Omental fat pad (tissue), 4 donors: ENCODE measurements around the gene F7. TPM values are rescaled to one million over a fixed set of nuclear protein-coding genes. Genes with fewer than 3 reads are reported as not detected.
"Not testable (repeated sequence)": the region's sequence is repeated elsewhere in the genome, so short reads cannot be mapped to it uniquely, and the experiment has no call there.

Experiments
- ATAC-seq: fragments of 150-250 bp; one replicate; pipeline ENCODE4 v1.9.1; 2016; ENCODE audit warnings: mild to moderate bottlenecking, moderate library complexity; ENCODE audit not compliant: low FRiP score
- DNase-seq: peaks from one replicate; pipeline ENCODE4 v3.0.0-alpha.2; 2019; ENCODE audit warnings: low spot score
- CTCF ChIP-seq, 3 donors: fragments of 450-650 bp; IDR thresholded peaks; one replicate each; pipeline ENCODE4 v1.5.1; 2016 to 2017; ENCODE audit warnings: antibody characterized with exemption in 3 of 3, mild to moderate bottlenecking in 3 of 3, moderate library complexity in 2 of 3
- total RNA-seq, 4 donors: library from RNA; depleted of rRNA; stranded (reverse); fragments of >200 nt; gene quantifications; one replicate each; pipeline ENCODE4 v1.1.0, GENCODE V29; 2016

The F7 gene
- total RNA-seq, 4 donors from 2014 or later, result 0.24 to 0.74 TPM; not detected in 2

GRCh38 chr13:113077953-113078901 lies 27.4 kb upstream of the F7 start:
- ATAC-seq (no peak), DNase-seq (no peak)
- no peak for TF ChIP-seq CTCF (IDR thresholded peaks at IDR 0.05)

- ATAC-seq (no peak), DNase-seq (no peak)
- no peak for TF ChIP-seq CTCF (IDR thresholded peaks at IDR 0.05)
Observed at GRCh38 chr13:113078902-113079780, 26.4 kb upstream of the F7 start.

- not testable (repeated sequence) for DNase-seq, ATAC-seq
Observed at GRCh38 chr13:113079781-113080080, 25.9 kb upstream of the F7 start.

GRCh38 chr13:113080361-113080831 lies 25.2 kb upstream of the F7 start:
- ATAC-seq (no peak), DNase-seq (no peak)
- no peak for TF ChIP-seq CTCF (IDR thresholded peaks at IDR 0.05)

- no peak for DNase-seq
- ATAC-seq, result no peak
- TF ChIP-seq CTCF (IDR thresholded peaks at IDR 0.05), result no peak
Observed at GRCh38 chr13:113080901-113081521, 24.6 kb upstream of the F7 start.

GRCh38 chr13:113082198-113083021 lies 23.2 kb upstream of the F7 start:
- no peak for TF ChIP-seq CTCF (IDR thresholded peaks at IDR 0.05)
- ATAC-seq (no peak), DNase-seq (no peak)
